ENCODE results near the gene CUX1.

DNA sequence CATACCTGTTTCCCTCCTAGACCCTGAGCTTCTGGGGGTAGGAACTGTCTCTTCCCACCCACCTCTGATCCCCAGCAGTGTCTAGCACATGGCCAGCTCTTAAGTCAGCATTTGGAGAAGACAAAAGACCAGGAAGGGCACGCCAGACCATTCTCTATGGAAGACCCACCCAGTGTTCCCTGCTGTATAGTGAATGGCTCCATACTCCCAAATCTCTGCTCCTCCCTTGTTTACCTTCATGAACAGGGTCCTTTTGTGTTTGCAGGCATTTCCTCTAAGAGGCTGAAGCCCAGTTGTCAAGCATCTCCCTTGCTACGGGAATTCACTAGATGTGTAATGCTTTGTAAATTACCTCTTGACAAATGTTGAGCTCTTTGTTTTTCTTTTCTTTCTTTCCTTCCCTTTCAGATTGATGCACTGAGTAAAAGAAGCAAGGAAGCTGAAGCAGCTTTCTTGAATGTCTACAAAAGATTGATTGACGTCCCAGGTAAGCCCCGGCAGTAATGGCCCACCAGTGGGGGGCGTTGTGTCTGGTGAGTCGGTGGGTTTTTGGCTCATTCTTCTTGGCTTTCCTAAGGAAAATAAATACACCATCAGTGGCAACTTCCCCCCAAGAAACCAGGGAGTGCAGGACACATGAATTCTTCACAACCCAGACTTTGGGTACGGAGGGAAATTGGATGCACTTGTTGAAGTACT is 252.7 kb downstream of the CUX1 start:
- TF ChIP-seq ATF6 (CRISPR knock-in tag; IDR thresholded peaks at IDR 0.05) = no peak
- TF ChIP-seq NFYB (CRISPR knock-in tag; conservative IDR thresholded peaks at IDR 0.05; ENCODE audit: low read depth) = no peak
- TF ChIP-seq, protein P1, sequence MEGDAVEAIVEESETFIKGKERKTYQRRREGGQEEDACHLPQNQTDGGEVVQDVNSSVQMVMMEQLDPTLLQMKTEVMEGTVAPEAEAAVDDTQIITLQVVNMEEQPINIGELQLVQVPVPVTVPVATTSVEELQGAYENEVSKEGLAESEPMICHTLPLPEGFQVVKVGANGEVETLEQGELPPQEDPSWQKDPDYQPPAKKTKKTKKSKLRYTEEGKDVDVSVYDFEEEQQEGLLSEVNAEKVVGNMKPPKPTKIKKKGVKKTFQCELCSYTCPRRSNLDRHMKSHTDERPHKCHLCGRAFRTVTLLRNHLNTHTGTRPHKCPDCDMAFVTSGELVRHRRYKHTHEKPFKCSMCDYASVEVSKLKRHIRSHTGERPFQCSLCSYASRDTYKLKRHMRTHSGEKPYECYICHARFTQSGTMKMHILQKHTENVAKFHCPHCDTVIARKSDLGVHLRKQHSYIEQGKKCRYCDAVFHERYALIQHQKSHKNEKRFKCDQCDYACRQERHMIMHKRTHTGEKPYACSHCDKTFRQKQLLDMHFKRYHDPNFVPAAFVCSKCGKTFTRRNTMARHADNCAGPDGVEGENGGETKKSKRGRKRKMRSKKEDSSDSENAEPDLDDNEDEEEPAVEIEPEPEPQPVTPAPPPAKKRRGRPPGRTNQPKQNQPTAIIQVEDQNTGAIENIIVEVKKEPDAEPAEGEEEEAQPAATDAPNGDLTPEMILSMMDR (IDR thresholded peaks at IDR 0.05) = no peak
- TF ChIP-seq PRRX2 (CRISPR knock-in tag; IDR thresholded peaks at IDR 0.05) = no peak
- no peak for TF ChIP-seq NR2C2 (CRISPR knock-in tag; IDR thresholded peaks at IDR 0.05)
- no peak for TF ChIP-seq CBFB (CRISPR knock-in tag; IDR thresholded peaks at IDR 0.05; ENCODE audit: low read depth)
- TF ChIP-seq, protein P2, sequence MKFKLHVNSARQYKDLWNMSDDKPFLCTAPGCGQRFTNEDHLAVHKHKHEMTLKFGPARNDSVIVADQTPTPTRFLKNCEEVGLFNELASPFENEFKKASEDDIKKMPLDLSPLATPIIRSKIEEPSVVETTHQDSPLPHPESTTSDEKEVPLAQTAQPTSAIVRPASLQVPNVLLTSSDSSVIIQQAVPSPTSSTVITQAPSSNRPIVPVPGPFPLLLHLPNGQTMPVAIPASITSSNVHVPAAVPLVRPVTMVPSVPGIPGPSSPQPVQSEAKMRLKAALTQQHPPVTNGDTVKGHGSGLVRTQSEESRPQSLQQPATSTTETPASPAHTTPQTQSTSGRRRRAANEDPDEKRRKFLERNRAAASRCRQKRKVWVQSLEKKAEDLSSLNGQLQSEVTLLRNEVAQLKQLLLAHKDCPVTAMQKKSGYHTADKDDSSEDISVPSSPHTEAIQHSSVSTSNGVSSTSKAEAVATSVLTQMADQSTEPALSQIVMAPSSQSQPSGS (CRISPR knock-in tag; IDR thresholded peaks at IDR 0.05; ENCODE audit: borderline replicate concordance, low read depth) = no peak
- TF ChIP-seq JUN (CRISPR knock-in tag; IDR thresholded peaks at IDR 0.05) = no peak
- TF ChIP-seq GTF2I (CRISPR knock-in tag; conservative IDR thresholded peaks at IDR 0.05) = no peak
